Activated T-cell treated with anti-CD3 and anti-CD28 coated beads, Interleukin-2, amount 50 U/mL, for 72 hours (primary cell): Measurements from ENCODE around the gene HRG. TPM values are rescaled to one million over a fixed set of nuclear protein-coding genes. Genes with fewer than 3 reads are reported as not detected.
A peak's percentile ranks its signal among the peaks of the same experiment; 100 is the strongest.

Experiments
- ATAC-seq, 2 donors: fragments of 150-1000 bp; cut with Tn5 transposase; replicated peaks in 1 of 2; 2 replicates each; pipeline ENCODE4 v1.10.0; 2021; ENCODE audit warnings: moderate library complexity in 2 of 2, mild to moderate bottlenecking in 1 of 2
- DNase-seq, 2 donors: peaks; one replicate each; pipeline ENCODE4 v3.0.0; 2021 to 2022; ENCODE audit warnings: mixed read lengths in 1 of 2
- H3K27ac Mint-ChIP-seq: one replicate; pipeline ENCODE4 v1.8.0; 2022; ENCODE audit warnings: mild to moderate bottlenecking, moderate library complexity, mixed read lengths
- H3K27me3 Mint-ChIP-seq: one replicate; pipeline ENCODE4 v1.8.0; 2022; ENCODE audit warnings: low read depth, mixed read lengths
- H3K36me3 Mint-ChIP-seq, 2 donors: one replicate each; pipeline ENCODE4 v1.8.0; 2022; ENCODE audit warnings: mixed read lengths in 2 of 2, mild to moderate bottlenecking in 1 of 2; ENCODE audit not compliant: insufficient read depth in 2 of 2
- H3K4me1 Mint-ChIP-seq: one replicate; pipeline ENCODE4 v1.8.0; 2022; ENCODE audit warnings: low read depth, mixed read lengths
- H3K4me3 Mint-ChIP-seq, 2 donors: one replicate each; pipeline ENCODE4 v1.8.0; 2022; ENCODE audit warnings: mild to moderate bottlenecking in 2 of 2, mixed read lengths in 2 of 2, moderate library complexity in 2 of 2
- H3K9me3 Mint-ChIP-seq, 2 donors: one replicate each; pipeline ENCODE4 v1.8.0; 2022; ENCODE audit warnings: mixed read lengths in 2 of 2
- total RNA-seq, 2 donors: library from RNA; stranded (reverse); gene quantifications; one replicate each; pipeline ENCODE4 v1.2.3, GENCODE V29; 2022

Gene HRG, protein sequence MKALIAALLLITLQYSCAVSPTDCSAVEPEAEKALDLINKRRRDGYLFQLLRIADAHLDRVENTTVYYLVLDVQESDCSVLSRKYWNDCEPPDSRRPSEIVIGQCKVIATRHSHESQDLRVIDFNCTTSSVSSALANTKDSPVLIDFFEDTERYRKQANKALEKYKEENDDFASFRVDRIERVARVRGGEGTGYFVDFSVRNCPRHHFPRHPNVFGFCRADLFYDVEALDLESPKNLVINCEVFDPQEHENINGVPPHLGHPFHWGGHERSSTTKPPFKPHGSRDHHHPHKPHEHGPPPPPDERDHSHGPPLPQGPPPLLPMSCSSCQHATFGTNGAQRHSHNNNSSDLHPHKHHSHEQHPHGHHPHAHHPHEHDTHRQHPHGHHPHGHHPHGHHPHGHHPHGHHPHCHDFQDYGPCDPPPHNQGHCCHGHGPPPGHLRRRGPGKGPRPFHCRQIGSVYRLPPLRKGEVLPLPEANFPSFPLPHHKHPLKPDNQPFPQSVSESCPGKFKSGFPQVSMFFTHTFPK
- not detected for total RNA-seq

DNA sequence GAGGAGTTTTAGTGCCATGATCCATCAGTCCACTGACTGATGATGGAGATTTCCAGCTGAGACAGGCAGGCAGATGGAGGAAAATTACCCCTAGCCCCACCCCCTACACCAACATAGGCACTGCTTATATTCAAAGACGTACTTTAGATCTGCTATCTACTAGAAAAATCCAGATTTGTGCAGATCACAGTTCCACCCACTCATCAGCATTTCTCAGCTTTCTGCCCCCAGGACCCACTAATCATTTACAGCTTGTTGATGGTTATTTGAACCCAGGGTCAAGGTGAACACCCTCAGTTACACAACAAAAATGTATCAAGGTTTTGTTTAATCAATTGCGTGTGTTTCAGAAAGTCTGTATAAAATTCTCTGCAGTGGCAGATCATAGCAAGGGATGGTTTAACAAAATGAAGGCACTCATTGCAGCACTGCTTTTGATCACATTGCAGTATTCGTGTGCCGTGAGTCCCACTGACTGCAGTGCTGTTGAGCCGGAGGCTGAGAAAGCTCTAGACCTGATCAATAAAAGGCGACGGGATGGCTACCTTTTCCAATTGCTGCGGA lies at the start of gene HRG:
HRG (plus strand) TSS at position 390 of the 564 bp plus-strand sequence; CDS start at position 408, 18 bp downstream.
- ATAC-seq (no peak), DNase-seq (no peak)
- no peak within 1 kb of the TSS for H3K4me3 Mint-ChIP-seq
- H3K4me1 Mint-ChIP-seq: peaks cover 19% of the 10 kb centered on the region
- H3K27me3 Mint-ChIP-seq: peaks cover 34% of the 10 kb centered on the region
- H3K36me3 Mint-ChIP-seq: no peaks in the 10 kb centered on the region
- no peaks in the 10 kb centered on the region for H3K9me3 Mint-ChIP-seq
- no peak within 1 kb of the TSS for H3K27ac Mint-ChIP-seq

DNA sequence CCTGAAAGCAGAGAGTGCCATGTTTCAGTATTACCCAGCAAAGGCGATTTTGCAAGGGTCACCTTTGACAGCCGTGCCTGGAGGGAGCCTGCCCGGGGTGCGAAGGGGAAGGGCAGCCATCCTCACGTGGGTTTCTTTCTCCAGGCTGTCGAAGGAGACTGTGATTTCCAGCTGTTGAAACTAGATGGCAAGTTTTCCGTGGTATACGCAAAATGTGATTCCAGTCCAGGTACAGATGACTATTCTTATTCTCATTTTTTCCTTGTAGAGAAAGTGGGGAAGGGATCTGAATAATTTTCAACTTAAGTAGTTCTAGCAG lies 49.6 kb upstream of the HRG start:
- Mint-ChIP-seq H3K36me3 (no peaks in the 10 kb centered on the region), H3K9me3 (no peaks in the 10 kb centered on the region), H3K27me3 (peaks cover 40% of the 10 kb centered on the region), H3K27ac (no peak overlapping the region), H3K4me1 (peaks cover 28% of the 10 kb centered on the region), H3K4me3 (peak overlapping the region; percentile 79 to 81)
- DNase-seq: no peak
- ATAC-seq: no peak

DNA sequence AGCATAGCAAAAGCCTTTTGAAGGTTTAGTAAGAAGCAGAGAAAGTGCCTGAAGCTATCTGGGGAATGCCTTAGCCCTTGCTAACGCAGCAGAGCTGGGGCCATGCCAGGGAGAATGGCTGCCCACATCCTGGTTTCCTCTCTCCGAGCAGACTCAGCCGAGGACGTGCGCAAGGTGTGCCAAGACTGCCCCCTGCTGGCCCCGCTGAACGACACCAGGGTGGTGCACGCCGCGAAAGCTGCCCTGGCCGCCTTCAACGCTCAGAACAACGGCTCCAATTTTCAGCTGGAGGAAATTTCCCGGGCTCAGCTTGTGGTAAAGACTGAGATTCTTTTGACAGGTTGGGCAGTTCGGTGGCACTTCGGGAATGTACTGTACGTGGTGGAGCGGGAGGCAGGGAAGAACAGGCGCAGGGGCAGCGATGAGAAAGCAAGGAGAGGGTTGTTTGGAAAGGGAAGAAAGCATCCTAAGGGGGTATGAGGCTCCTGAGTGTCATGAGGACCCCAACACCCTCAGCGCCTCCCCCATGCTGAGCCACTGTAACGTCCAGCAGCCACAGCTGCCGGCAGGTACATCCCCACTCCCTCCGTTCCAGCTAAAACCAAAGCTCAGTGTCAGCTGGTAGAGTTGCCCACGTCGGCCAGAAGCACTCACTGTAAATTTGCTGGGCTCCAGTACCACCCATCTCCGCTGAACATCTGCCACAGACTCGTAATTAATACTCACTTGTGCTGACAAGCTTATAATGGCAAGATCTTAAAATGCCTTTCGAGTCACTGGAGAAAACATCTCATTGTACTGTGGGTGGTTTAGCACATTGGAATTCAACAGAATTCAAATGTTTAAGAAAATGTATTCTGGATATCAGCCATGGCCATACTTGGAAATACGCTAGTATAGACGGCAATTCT lies 48.5 kb upstream of the HRG start:
- Mint-ChIP-seq H3K9me3 (no peaks in the 10 kb centered on the region), H3K36me3 (no peaks in the 10 kb centered on the region), H3K27ac (no peak overlapping the region), H3K4me3 (peak overlapping the region; percentile 79 to 81), H3K27me3 (peaks cover 44% of the 10 kb centered on the region), H3K4me1 (peaks cover 28% of the 10 kb centered on the region)
- DNase-seq (peak; percentile 91 to 92), ATAC-seq (peak; percentile 98 to 99)

DNA sequence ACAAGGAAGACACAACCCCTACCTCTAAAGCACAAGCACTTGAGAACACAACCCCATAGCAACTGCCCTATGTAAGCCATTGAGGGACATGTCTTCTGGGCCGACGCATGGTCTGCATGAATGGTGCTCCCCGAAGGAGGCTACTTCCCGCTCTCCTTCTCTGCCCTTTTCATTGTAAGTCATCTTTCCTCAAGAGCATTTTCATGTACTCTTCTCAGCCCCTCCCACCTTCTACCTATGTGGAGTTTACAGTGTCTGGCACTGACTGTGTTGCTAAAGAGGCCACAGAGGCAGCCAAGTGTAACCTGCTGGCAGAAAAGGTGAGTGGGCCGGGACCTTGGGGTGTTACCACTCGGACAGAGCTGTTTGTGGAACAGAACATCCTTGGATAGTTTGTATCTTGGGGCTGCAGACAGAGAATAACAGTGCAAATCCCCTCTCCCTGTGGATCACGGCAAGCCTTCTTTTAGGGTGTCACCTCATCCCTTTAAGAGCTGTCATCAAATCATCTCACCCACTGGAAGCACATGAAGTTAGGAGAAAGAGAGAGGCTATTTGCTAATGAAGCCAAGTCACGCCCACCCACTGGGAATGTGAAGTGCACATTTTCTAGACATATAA lies 47.4 kb upstream of the HRG start:
- H3K9me3 Mint-ChIP-seq: no peaks in the 10 kb centered on the region
- H3K36me3 Mint-ChIP-seq: no peaks in the 10 kb centered on the region
- peaks cover 45% of the 10 kb centered on the region for H3K27me3 Mint-ChIP-seq
- DNase-seq (no peak), ATAC-seq (no peak)
- no peak overlapping the region for H3K27ac Mint-ChIP-seq
- peaks cover 28% of the 10 kb centered on the region for H3K4me1 Mint-ChIP-seq
- no peak overlapping the region for H3K4me3 Mint-ChIP-seq

DNA sequence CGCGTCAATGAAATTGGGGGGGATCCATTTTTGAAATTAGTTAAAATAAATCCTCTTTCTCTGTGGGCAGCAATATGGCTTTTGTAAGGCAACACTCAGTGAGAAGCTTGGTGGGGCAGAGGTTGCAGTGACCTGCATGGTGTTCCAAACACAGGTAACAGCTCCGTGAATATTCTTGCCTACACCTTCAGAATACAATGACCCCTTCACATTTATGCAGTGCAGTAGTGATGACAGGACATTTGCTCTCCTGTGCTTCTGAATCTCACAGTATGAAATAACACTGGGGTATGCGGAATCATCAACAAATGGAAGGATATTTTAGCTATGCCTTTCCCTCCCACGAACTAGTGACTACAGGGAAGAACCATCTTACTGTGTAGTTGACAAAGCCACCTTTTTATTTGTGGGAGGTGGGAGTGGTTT lies 46.0 kb upstream of the HRG start:
- Mint-ChIP-seq H3K27ac (no peak overlapping the region), H3K36me3 (no peaks in the 10 kb centered on the region), H3K27me3 (peaks cover 41% of the 10 kb centered on the region), H3K4me1 (peaks cover 20% of the 10 kb centered on the region), H3K9me3 (no peaks in the 10 kb centered on the region), H3K4me3 (no peak overlapping the region)
- ATAC-seq: no peak
- DNase-seq: no peak

DNA sequence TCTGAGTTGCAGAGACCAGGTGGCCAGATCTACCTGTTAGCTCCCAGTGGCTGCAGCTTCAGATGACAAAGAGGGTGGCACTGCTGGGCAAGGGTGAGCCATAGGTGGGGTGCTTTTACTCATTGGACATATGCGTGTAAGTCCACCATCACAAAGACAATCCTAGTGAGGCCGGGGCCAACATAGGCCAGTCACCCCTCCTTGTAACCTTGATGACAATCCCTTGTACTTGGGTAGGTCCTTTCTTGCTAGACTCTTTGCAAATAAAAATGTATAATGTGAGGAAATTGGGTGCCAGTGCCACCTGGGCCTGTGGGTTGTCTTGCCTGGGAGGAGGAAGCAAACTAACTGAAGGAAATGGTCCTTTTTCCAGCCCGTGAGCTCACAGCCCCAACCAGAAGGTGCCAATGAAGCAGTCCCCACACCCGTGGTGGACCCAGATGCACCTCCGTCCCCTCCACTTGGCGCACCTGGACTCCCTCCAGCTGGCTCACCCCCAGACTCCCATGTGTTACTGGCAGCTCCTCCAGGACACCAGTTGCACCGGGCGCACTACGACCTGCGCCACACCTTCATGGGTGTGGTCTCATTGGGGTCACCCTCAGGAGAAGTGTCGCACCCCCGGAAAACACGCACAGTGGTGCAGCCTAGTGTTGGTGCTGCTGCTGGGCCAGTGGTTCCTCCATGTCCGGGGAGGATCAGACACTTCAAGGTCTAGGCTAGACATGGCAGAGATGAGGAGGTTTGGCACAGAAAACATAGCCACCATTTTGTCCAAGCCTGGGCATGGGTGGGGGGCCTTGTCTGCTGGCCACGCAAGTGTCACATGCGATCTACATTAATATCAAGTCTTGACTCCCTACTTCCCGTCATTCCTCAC lies 45.4 kb upstream of the HRG start:
- Mint-ChIP-seq H3K36me3 (no peaks in the 10 kb centered on the region), H3K27ac (no peak overlapping the region), H3K4me3 (no peak overlapping the region), H3K27me3 (peaks cover 36% of the 10 kb centered on the region), H3K4me1 (peaks cover 17% of the 10 kb centered on the region), H3K9me3 (no peaks in the 10 kb centered on the region)
- DNase-seq (no peak), ATAC-seq (no peak)

DNA sequence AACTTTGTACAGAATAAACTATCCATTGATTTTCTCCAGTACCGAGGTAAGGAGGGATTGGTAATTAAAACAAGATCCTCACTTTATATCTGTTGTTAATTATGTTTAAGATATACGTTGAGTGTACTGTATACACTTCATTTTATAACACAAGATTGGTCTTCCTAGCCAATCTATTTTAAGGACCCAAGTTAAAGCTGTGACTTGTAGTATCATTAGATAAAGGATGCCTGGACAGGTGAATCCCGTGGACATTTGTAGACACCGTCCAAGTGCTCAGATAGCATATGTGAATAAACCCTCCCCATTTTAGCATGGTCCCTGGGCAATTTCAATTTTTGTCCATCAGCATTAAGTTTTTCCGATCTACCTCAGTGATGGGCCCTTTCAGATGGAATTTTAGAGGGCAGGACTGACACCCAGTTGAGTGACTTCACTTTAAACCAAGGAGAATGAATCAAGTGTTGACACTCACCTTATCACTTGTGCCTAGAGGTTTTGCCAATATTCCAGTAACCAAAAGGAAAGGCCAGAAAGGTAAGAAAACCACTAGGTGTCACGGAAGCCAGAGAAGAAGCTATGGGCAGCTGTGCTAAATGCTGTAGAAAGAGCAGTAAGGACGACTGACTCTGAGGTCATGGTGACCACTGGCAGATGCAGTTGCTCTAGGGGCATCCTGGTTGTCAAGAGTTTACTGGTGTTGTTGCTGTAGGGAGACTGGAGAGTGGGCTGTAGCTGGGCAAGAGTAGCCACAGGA lies 43.7 kb upstream of the HRG start:
- DNase-seq (no peak), ATAC-seq (no peak)
- no peaks in the 10 kb centered on the region for H3K9me3 Mint-ChIP-seq
- no peak overlapping the region for H3K4me3 Mint-ChIP-seq
- no peak overlapping the region for H3K27ac Mint-ChIP-seq
- H3K4me1 Mint-ChIP-seq: peaks cover 7% of the 10 kb centered on the region
- peaks cover 34% of the 10 kb centered on the region for H3K27me3 Mint-ChIP-seq
- H3K36me3 Mint-ChIP-seq: no peaks in the 10 kb centered on the region

DNA sequence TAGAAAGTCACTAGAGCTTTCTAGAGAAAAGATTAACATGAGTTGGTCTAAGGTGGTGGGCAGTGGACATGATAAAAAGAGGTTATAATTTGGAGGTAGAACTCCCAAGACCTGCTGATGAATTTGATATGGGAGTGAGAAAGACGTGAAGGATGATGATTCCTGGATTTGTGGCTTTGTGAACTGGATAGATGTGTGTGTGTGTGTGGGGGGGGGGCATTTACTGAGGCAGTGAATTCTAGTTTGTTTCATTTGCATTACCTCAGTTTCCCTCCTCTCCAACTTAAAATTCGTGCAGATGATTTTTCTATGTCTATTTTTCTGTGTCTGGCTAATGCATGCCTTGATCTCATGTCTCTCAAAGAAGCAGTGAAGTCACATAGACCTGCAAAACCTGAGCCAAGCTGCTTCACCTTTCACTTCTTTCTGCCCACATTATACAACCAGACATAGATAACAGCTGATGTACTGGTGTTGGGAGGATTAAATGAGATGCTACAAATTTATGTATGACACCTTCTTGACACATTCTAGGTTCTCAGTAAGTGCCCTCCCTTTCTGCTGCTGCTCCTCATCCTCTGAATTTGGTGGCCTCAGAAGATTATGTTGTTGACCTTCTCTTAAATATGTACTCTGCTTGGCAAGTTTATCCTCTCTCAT lies 43.0 kb upstream of the HRG start:
- ATAC-seq: no peak
- no peak overlapping the region for H3K4me3 Mint-ChIP-seq
- H3K27me3 Mint-ChIP-seq: peaks cover 27% of the 10 kb centered on the region
- H3K27ac Mint-ChIP-seq: no peak overlapping the region
- no peaks in the 10 kb centered on the region for H3K4me1 Mint-ChIP-seq
- H3K9me3 Mint-ChIP-seq: no peaks in the 10 kb centered on the region
- H3K36me3 Mint-ChIP-seq: no peaks in the 10 kb centered on the region
- no peak for DNase-seq

DNA sequence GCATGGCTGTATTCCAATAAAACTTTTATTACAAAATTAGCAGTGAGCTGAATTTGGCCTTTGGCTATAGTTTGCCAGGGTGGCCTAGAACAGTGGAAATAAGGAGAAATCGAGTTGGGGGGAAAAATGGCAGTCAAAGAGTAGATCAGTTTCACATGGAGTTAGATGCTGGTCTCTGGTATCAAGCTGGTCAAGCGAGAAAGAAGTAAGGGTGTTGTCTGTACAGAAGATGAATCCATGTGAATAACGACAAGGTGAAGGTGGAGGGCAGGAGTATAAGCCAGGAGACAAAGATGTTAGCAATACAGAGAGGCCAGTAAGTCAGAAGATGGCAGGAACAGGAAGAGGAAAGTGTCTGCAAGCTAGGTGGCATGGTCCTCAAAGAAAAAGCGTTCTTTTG lies 41.2 kb upstream of the HRG start:
- no peak for DNase-seq
- no peak for ATAC-seq
- Mint-ChIP-seq H3K4me1 (no peaks in the 10 kb centered on the region), H3K4me3 (no peak overlapping the region), H3K27me3 (peaks cover 16% of the 10 kb centered on the region), H3K36me3 (no peaks in the 10 kb centered on the region), H3K27ac (no peak overlapping the region), H3K9me3 (no peaks in the 10 kb centered on the region)

DNA sequence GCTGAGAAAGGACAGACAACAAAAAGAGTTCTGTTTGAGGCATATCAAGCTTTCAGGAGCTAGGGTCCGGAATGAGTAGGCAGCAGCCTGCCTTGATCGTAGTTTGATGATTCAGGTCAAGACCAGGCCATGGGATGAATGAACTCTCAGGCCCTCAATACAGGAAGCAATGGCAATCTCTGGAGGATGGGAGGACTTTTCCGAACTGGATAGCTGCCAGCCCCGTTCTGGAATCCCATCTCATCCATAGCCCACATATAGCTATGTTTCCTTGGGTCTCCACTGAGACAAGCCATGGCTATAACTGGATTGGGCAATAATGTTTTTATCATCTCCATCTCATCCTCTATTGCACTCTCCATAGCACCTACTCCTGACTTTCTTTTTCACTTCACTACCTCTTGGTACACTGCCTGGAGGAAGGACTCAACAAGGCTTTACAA lies 40.2 kb upstream of the HRG start:
- H3K4me3 Mint-ChIP-seq: no peak overlapping the region
- H3K27me3 Mint-ChIP-seq: peaks cover 21% of the 10 kb centered on the region
- no peaks in the 10 kb centered on the region for H3K36me3 Mint-ChIP-seq
- ATAC-seq (peak in 1 of 2 donors; percentile 41), DNase-seq (no peak)
- no peaks in the 10 kb centered on the region for H3K4me1 Mint-ChIP-seq
- no peak overlapping the region for H3K27ac Mint-ChIP-seq
- H3K9me3 Mint-ChIP-seq: no peaks in the 10 kb centered on the region

DNA sequence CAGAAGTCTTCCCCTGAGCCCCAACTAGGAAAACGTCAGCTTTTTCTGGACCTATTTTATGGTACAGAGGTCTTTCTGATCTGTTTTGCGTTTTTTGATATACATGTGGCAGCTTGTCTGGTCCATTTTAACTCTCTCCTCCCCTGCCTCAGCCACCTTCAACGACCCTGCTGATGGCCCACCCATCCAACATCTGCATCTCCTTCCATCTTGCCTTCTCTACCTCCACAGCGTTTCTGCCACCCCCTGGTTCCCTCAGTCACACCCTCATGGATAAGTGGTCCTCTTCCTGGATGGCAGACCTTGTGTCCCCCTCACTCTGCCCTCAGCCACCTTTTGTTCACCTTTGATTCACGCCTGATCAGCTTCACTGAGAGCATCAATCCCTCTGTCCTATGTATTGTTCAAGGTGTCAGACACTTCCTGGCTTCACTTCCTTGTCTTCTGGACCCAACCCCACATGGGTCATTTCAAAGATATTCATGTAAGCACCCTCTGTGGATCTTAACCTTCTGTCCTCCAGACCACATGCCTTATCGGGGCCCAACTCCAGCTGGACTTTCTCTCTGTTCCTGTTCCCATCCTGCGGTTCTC lies 39.5 kb upstream of the HRG start:
- H3K36me3 Mint-ChIP-seq: no peaks in the 10 kb centered on the region
- DNase-seq (no peak), ATAC-seq (no peak)
- H3K27ac Mint-ChIP-seq: no peak overlapping the region
- no peaks in the 10 kb centered on the region for H3K9me3 Mint-ChIP-seq
- H3K4me1 Mint-ChIP-seq: no peaks in the 10 kb centered on the region
- peaks cover 29% of the 10 kb centered on the region for H3K27me3 Mint-ChIP-seq
- no peak overlapping the region for H3K4me3 Mint-ChIP-seq
